BE2C (cell line): ENCODE measurements around the gene UNC93B1.
A peak's percentile ranks its signal among the peaks of the same experiment; 100 is the strongest.

ENCODE experiments used
- DNase-seq: peaks from one replicate; pipeline ENCODE4 v3.0.0-alpha.2; 2020
- H3K27me3 ChIP-seq: fragments of 250-450 bp; sonication (Bioruptor Pico); 2 replicates; pipeline ENCODE4 v1.5.1; 2020; ENCODE audit warnings: mild to moderate bottlenecking
- H3K36me3 ChIP-seq: fragments of 250-450 bp; sonication (Bioruptor Pico); 2 replicates; pipeline ENCODE4 v1.5.1; 2020; ENCODE audit warnings: mild to moderate bottlenecking
- H3K4me1 ChIP-seq: fragments of 250-450 bp; sonication (Bioruptor Pico); 2 replicates; pipeline ENCODE4 v1.5.1; 2020
- H3K4me3 ChIP-seq: 2 replicates; pipeline ENCODE4 v1.5.1; 2011; ENCODE audit warnings: low read depth, low read length
- H3K9me3 ChIP-seq: fragments of 250-450 bp; sonication (Bioruptor Pico); 2 replicates; pipeline ENCODE4 v1.5.1; 2020
- CTCF ChIP-seq: IDR thresholded peaks from 2 replicates; pipeline ENCODE4 v1.5.1; 2012; ENCODE audit warnings: mild to moderate bottlenecking, low read depth, low read length

UNC93B1 gene

DNA sequence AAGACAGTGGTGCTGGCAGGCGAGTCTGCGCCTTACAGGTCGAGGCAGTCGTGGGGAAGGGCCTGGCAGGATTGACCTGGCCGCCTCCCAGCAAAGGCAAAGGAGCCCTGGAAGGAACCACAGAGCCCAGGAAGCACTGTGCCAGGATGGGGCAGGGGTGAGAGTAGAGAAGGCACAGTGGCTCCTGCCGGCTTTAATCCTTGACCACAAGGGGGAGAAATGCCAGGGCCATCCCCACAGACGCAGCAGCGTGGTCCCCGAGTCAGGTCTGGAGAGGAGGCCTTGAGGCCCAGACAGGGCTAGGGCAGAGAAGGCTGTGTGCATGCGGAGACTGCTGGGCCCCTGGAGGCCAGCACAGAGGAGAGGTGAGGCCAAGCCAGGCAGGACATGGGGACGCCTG, 16.7 kb upstream of the UNC93B1 start:
- DNase-seq: peak; percentile 65
- Histone ChIP-seq H3K27me3 (no peaks in the 10 kb centered on the region), H3K36me3 (no peaks in the 10 kb centered on the region), H3K4me1 (peaks cover 6% of the 10 kb centered on the region), H3K4me3 (no peak overlapping the region), H3K9me3 (no peaks in the 10 kb centered on the region)
- peak; percentile 60 for TF ChIP-seq CTCF

DNA sequence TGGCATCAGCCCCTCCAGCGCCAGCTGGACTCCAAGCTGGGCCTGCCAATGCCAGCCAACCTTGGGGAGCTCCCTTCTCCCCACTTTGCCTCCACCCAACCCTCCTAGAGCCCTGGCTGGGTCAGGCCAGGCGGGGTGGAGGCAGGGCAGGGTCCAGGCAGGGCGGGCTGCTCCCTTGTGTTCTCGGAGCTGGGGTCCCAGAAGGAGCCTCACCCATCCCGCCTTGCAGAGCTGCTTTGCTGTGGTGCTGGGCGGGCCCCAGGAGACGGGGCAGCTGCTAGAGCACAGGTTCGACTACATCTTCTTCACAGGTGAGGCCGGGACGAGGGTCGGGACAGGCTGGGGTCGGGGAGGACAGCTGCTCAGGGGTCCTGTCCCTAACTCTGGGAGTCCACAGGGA, 15.6 kb upstream of the UNC93B1 start:
- H3K4me1 ChIP-seq: peaks cover 6% of the 10 kb centered on the region
- no peak for TF ChIP-seq CTCF
- H3K4me3 ChIP-seq: no peak overlapping the region

GRCh38 chr11:68018730-68019190, 14.9 kb upstream of the UNC93B1 start:
- DNase-seq: no peak
- no peaks in the 10 kb centered on the region for H3K27me3 ChIP-seq
- TF ChIP-seq CTCF: no peak
- H3K4me3 ChIP-seq: no peak overlapping the region
- H3K9me3 ChIP-seq: no peaks in the 10 kb centered on the region
- no peaks in the 10 kb centered on the region for H3K36me3 ChIP-seq
- H3K4me1 ChIP-seq: peaks cover 6% of the 10 kb centered on the region

More for the DNA sequence above, 15.6 kb upstream of the UNC93B1 start:
- no peaks in the 10 kb centered on the region for H3K27me3 ChIP-seq
- no peaks in the 10 kb centered on the region for H3K9me3 ChIP-seq
- DNase-seq: no peak
- H3K36me3 ChIP-seq: no peaks in the 10 kb centered on the region

GRCh38 chr11:68017980-68018729, 14.3 kb upstream of the UNC93B1 start:
- no peak for TF ChIP-seq CTCF
- DNase-seq: no peak
- H3K4me1 ChIP-seq: peaks cover 6% of the 10 kb centered on the region
- no peak overlapping the region for H3K4me3 ChIP-seq
- no peaks in the 10 kb centered on the region for H3K36me3 ChIP-seq
- no peaks in the 10 kb centered on the region for H3K27me3 ChIP-seq
- H3K9me3 ChIP-seq: no peaks in the 10 kb centered on the region

DNA sequence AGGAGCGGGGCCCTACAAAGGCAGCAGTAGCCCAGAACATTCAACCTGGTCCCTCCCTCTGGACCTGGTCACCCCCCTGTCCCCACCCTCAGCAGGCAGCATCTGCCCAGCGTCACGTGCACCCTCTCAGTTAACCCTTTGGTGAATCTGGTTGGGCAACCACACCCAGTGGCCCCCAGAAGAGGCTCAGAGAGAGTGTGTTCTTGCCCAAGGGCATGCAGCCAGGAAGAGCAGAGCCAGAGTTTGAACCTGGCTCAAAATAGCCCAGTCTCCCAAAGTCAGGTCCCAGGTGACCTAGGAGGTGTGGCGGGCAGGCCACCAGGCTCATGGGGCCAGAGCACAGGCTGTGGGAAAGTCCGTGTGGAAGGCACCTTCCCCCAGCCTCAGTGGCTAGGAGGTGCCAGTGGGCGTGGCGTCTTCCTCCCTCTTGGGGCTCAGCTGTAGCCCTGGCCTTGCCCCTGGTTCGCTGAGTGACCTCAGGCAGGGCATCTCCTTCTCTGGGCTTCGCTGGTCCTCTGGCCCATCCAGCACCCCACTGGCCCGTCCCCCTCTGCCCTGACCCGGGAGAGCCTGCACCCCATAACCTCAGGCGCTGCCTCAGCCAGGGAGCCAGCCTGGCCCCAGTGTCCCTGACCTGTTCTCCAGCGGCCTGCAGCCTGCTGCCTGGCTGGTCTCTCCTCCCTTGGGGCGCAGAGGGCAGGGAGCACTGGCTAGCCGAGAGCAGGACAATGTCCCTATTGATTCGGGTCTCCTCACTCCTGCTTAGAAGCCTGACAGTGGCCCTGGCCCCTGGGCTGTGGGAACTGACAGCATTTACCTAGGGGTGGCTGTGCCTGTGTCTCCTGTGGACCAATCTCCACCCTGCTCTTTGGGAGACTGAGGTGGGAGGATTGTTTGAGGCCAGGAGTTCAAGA, 13.3 kb upstream of the UNC93B1 start:
- Histone ChIP-seq H3K9me3 (no peaks in the 10 kb centered on the region), H3K27me3 (no peaks in the 10 kb centered on the region), H3K36me3 (no peaks in the 10 kb centered on the region), H3K4me3 (no peak overlapping the region), H3K4me1 (peaks cover 6% of the 10 kb centered on the region)
- DNase-seq: no peak
- no peak for TF ChIP-seq CTCF
